Hepatic stellate cell (primary cell): ENCODE measurements around the gene OPRL1.
A peak's percentile ranks its signal among the peaks of the same experiment; 100 is the strongest.

Source experiments
- DNase-seq: peaks from one replicate; pipeline ENCODE4 v3.0.0; 2011; ENCODE audit warnings: low spot score

The OPRL1 gene

DNA sequence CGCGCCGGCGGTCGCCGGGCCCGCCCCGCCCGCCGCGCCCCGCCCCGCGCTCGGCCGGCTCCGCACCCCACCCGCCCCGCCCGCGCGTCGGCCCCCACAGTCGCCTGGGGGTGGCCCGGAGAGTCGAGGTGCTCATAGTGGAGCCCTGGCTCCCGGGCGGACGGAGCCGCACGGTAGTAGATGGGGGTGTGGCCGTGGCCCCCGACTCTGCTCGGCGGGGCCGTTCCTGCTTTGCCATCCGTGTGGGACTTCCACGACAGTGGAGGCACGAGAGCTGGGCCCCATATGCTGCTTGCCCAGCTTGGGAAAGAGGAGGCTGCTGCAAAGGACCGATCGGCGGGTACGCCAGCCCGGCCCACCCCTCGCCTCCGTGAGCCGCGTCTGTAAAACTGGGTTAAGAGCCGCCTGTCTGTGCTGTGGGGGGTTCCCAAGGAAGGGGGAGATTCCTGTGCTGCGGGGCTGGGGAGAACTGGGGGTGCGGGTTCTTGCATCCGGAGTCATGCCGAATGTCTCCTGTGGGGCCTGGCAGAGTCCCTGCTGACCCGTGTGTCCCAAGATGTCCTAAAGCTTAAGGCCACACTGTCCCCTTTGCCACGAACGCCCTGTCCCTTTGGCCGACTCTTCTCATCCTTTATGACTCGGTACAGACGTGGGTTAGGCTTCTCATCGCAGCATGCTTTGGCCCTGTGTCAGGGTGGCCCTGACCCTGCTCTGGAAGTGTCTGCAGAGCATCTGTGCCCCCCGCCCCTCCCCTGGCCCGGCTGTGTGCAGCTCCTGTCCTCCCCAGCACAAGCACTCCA, at the start of gene OPRL1:
OPRL1 (plus strand) TSS at position 70 of the 800 bp plus-strand sequence. CDS start 12,639 bp downstream, outside the sequence.
- no peak for DNase-seq

DNA sequence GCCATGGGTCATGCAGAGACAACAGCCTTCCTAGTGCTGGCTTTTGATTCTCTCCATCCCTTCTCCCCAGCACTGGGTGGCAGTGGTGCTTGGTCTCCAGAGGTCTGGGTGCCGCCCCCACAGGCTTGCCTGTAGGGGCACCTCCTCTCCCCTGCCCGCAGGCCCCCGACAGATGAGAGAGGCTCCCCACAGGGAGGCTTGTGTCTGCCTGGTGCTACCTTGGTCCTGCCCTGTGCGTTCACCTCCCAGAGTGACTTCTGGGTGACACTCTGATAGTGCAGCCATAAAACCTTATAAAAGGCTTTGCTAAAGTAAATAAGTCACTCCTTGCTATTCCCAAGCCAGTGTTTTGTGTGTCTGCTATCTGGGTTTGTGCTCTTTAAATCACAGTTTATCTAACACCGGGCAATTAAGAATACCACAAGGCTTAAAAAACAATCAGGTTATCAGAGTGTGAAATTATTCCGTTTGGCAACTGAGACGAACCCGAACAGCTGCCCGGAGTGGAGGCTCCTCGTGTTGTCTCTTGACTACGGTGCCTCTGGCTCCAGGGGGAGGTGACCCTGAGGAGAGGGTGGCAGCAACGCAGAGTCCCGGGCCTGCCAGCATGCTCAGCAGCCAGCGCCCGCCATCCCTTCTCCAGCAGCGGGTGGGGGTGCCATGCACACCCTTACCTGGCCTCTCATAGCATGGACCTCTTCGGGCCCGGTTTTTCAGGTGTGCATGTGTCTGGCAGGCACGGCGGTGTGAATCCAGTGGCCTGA, 49.3 kb upstream of the OPRL1 start:
- no peak for DNase-seq

DNA sequence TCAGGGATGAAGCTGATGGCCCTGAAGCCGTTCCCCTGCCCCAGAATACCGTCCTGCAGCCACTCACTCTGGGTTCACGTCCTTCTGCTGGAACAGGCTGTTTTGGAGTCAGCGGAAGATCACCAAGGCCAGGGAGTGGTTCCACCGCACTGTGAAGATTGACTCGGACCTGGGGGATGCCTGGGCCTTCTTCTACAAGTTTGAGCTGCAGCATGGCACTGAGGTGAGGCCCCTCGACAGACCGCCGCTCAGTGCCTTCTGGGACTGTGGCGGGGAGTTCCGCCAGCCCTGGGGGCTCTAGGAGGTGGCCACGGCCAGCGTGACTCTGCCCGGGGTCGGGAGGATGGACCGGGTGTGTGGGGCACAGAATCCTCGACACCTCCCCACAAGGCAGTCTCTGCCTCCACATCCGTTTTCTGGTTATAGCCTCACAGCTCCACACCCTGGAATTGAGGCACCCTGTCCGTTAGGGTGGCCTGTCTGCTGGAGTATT, 48.0 kb upstream of the OPRL1 start:
- no peak for DNase-seq

DNA sequence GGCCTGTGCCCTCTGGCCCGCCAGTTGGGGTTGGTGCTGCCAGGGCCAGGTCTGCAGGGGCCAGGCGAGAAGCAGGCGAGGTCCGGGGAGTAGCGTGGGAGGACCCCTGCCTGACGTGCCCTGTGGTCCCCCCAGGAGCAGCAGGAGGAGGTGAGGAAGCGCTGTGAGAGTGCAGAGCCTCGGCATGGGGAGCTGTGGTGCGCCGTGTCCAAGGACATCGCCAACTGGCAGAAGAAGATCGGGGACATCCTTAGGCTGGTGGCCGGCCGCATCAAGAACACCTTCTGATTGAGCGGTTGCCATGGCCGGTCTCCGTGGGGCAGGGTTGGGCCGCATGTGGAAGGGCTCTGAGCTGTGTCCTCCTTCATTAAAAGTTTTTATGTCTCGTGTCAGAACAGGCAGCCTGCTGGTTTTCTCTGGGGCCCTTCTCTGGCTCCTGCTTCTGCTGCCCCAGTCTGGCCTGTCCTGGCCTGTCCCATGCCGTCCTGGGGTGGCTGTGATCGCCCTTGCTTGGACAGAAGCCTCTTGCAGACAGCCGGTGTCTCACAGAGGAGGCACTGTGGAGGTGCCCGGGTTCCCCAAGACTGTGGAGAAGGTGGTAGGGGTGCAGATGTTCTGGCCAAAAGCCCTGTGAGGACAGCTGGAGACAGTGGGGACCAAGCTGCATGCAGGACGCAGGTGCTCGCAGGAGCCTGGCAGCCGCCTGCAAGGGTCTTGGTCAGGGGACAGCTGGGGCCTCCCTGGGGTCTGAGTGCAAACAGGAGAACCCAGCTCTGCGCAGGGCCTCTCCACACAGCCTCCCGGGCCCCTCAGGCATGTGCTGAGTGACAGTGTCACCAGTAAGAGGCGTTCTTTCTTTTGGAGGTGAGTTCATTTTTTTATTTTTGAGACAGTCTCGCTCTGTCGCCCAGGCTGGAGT, 46.9 kb upstream of the OPRL1 start:
- DNase-seq = no peak

DNA sequence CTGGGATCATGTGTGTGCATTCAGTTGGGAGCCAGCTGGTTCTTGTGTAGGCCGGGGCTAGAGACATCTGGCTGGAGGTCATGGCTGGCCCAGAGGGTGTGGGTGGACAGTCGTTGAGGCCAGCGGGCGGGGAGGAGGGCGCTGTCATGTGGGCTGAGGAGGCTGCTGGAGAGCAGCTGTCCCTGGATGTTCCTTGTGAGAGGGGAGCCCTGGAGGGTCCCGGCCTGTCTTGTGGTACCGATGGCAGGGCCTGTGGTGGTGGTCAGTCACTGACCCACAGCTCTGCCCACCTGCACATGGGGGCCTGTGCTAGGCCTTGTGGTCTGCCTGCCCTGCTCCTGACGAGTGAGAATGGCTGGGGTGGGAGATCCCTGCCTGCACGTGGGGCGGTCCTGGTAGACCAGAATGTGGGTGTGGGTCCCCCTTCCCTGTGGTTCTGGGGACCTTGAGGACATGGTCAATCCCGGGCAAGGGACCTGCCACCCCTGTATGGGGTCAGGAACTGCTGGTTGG, 45.8 kb upstream of the OPRL1 start:
- DNase-seq = no peak

DNA sequence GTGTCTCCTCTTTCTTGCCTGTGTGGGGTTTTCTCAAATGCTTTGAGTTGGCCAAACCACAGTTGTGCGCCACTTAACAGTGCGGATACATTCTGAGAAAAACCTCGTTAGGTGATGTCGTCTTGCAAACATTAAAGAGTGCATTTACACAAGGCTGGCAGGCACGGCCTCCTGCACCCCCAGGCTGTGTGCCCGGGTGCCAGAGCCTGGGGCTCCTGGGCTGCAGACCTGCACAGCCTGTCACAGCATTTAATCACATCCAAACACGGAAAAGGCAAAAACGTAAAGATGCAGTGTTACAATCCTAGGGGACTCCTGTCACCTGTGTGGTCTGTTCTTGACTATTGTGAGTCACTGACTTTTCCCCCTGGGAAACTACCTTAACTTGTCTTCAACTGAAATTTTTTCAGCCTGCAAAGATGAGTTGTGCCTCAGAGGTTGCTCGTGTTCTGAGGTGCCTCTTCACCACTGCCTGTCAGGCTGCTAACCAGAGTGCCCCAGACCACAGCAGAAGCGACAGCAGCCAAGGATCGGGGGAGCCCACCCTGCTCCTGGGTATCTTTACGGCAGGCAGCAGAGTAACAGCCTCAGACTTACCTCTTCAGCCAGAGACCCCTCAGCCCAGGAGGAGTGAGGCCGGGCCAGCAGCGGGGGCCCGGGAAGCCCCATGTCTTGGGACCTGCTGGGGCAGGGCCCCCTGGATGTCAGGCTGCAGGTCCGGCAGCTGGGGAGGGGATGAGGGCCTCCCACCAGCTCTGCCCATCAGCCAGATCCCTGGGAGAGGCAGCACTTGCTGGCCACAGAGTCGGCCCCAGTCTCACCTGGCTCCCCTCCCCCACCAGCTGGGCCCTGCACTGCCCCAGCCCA, 44.6 kb upstream of the OPRL1 start:
- no peak for DNase-seq

DNA sequence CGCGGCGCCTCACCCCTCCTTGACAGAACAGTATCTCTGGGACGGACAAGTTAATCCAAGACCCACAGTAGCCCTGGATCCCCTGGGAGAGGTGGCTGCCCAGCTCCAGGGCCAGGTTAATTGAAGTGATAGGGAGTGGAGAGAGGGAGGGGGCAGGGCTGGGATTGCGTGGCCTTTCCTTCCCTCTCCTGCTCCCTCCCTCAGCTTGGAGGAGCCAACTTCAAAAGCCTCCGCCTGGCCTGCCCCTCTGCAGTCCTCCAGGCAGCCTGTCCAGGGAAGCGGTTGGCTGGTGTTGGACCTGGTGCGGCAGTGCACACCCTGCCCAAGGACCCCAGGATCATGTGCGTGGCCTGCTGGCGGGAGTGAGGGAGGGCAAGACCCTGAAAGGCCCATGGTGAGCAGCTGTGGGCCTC, 43.9 kb upstream of the OPRL1 start, which contains the start of gene C20orf204:
C20orf204 (plus strand) TSS at position 250 of the 413 bp plus-strand sequence; CDS start at position 392, 142 bp downstream.
- DNase-seq = no peak

DNA sequence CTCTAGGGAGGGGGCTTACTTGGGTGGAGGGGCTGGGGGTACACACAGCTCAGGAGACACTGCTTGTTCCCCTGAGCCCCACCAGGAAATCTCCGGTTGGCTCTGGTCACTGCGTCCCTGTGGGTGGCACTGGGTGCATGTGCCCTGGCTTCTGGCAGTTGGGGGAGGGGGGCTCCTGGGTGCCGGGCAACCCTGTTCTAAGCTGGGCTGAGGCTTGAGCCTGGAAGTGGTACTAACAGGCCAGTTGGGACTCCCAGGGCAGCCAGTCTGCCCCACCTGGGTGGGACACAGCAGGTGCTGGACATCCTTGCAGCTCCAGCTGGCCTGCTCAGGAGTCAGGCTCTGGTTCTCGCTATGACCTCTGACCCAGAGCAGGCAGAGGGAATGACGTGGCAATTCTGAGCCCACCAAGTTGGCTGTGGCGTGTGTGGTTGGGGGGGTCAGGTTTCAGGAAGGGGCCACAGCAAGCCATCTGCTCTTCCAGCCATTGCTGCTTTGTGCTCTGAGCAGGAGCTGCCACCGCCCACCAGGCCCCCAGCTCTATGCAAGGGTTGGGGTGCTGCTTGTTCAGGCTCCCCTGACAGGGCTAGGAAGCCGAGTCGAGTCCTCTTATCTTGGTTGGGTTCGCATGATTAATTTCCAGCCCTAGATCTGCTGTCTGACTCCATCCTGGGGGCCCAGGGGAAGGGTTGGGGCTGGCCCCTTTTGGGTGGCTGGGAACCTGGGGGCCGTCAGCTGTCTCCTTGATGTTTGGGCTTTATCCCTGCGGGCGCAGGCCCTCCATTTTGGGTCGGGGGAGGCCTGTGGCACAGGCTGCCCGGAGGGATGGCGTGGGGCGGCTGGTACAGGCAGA, 43.3 kb upstream of the OPRL1 start:
- no peak for DNase-seq

DNA sequence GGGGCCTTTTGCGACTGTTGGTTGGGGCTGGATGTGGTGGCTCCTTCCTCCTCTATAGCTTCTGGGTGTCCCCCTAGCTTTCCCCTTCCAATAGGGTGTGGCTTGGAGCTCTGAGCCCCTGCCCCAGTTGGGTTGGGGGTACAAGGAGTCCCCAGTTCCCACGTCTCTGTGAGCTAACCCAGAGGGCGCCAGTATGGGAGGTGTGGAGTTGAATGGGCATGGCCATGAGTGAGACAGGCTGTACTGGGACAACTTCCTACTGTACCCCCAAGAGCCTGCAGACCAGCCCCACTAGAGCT, 42.7 kb upstream of the OPRL1 start:
- DNase-seq = no peak

DNA sequence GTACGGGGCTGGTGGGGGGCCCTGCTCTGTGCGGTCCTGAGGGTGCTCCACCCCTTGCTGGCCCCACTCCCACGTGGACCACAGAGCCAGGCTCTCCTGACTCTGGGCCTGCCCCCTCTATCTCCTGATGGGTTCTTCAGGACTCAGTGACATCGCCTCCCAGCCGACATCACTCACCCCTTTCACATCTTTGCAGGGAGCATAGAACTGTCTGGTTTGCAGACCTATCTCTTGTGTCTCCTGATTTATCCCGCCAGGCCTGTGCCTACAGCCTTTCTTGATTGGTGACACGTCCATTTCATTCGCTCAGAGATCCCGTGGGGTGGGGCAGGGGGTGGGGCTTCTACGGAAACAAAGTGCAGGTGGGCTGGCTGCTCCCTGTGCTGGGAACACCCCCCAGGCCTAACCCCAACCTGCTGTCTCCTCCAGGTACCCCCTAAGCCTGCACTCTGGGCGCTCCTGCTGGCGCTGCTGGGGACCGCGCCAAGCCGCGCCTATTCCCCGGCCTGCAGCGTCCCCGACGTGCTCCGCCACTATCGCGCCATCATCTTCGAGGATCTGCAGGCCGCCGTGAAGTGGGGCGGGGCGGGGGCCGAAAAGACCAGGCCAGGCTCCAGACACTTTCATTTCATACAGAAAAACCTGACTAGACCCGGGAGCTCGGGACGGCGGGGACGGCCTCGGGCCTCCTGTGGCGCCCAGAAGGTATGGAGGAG, 42.2 kb upstream of the OPRL1 start:
- DNase-seq = no peak

DNA sequence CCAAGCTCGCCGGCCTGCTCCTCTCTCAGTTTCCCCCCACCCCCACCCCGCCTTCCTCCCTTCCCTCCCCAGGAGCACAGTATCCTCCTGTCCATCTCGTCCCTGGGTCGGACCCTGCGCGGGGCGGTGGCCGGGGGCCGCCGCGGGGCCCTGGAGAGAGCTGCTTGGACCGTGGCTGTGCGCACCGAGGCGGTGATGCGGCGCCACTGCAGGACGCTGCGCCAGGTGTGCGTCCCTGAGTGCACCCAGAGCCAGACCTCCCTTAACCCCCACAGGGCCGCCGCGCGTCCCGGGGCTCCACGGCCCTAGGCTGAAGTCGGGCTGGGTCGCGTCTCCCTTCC, 41.7 kb upstream of the OPRL1 start:
- no peak for DNase-seq

DNA sequence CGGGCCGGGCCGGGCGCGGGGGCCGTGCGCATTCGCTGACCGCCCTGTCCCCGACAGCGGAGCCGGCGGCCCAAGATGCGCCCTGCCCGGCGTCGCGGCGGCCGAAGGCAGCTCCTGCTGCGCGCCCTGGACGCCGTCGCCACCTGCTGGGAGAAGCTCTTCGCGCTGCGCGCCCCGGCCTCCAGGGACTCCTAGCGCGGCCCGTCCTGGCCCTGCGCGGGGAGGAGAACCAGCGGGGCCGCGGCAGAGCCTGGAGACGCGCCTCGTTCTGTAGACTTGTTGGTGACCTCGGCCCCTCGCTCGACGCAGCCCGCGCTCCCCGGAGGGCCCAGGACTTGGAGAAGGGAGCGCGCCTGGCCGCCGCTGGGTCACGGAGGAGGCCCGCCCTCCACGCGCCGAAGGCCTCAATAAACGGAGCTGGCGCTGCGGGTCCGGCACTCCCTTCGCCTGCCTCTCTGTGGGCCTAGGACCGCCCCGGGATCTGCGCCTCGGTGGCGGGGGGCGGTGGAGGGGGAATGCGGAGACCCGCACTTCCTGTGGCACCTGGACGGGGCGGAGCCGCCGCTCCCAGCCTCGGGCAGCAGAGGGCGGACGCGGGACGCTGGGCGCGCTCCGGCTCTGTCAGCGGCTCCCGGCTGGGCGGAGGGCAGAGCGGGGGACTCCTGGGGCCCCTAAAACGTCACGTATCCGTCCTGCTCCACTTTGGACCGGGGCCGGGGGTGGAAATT, 41.2 kb upstream of the OPRL1 start:
- DNase-seq = peak; percentile 86

DNA sequence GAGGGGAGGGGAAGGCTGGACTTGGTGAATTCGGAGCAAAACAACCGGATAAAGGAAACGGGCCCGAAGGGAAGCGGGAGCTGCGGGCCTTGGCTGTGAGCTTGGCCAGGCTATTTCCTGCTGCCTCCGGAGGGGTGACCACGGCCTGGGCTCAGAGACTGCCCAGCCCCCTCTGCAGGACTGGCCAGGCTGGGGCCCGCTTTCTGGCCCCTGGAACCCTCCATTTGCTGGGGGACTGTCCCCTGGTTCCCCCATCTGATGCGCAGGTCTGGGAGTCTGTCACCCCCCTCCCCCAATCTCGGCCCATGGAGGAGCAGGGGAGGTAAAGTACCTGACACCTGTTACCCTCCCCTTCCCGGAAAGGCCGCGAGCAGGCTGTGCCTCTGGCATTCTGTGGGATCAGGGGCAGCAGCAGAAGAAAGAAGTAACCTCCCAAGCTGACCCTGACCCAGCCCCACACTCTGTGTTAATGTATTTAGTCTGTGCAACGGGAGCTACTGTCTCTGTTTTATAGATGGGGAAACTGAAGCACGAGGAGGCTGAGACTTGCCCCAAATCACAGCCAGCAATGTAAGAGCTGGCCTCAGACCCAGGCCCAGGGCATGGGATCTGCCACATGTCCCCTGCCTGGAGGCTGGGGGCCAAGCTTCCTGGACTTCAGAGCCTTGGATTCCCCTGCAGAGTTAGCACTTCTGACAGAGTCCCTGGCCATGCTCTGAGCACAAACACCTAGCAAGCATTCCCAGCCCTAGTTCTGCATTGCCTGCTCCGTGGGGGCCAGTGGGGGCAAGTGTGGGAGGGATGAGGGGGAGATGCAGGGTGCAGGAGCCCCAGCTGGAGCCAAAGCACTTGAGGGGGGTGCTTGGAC, 40.4 kb upstream of the OPRL1 start:
- peak; percentile 57 for DNase-seq

DNA sequence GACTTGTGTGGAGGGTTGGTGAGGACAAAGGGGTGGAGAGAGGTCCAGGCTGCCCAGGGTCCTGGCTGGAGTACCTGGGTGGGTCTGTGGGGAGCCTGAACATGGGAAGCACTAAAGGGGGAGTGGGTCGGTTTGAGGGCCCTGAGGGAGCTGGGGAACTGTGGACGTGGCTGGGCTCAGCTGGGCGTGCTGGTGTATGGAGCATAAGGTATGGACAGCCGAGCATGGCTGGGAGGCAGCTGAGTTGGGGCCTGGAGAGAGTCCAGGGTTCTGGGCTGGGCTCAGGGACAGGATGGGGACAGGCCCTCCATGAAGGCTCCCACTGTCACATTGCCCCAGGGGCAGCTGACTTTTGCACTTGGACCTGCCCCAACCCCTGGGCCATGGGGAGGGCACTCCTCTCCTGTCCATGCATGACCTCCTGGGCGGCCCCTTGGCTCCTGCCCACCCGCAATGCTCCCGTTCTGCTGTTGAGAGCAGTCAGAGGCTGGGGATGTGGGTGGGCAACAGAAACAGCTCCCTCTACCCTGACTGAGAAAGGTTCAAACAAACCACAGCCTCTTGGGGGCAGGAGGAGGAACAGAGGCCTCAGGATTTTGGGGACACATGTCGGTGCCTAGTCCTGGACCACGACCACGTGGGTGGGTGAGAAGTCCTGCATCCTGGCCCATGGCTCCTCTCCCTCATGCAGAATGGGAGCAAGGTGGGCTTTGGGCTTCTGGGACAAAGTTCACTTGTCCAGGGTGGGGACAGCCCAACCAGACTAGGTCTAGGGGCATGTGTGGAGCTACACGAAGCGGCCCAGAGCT, 39.4 kb upstream of the OPRL1 start:
- DNase-seq = no peak

DNA sequence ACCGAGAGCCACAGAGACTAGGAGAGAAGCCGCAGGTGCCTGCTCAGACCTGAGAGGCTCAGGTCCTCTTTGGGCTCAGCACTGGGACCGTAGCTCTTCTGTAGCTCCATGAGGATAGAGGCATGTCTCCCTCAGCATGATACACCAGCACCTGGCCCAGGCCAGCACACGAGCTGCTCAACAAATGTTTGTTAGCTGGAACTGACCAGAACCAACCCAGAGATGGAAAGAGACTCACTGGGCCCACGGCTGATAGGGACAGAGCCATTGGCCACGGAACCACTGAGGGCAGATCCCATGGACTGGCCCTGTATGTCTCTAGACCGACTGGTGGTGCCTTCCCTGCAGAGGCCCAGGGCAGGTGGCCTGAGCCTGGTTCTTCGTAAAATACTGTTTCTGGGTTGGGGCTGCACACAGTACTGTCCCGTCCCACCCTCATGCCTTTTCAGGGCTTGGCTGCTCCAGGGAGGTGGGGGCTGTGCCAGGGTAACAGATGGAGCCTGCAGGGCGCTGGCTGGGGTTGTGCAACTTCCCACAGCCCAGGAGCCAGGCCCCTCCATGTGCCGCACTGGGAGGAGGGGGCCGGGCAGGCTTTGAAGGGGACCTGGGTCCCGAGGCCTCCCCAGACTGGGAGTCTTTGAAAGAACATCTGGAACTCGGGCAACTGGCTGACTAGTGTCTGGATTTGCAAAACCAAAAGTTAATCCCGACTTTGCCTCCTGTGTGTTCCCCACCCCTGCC, 38.7 kb upstream of the OPRL1 start:
- DNase-seq = no peak

DNA sequence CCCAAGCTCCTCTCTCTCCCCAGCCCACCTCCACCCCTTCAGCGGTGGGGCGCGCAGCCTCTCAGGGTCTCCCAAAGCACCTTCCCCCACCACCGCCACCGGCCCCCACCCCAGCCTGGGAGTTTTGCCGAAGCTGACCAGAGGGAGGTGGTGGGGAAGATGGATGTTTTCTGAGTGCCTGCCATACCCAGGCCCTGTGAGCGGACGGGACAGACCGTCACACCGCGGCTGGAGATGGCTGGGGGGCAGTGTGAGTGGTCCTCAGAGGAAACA, 38.2 kb upstream of the OPRL1 start:
- no peak for DNase-seq
